Hypothalamus (tissue), 51 donors: ENCODE data around the gene PGM1.

Source experiments
- DNase-seq, 51 donors: peaks; one replicate each; lab custom pipeline; 2025; lab: John Stamatoyannopoulos, UW

Gene PGM1

GRCh38 chr1:63663873-63664272 is 70.7 kb downstream of the PGM1 start:
- DNase-seq, result no peak

GRCh38 chr1:63664742-63665141 is 71.5 kb downstream of the PGM1 start:
- DNase-seq, result no peak

GRCh38 chr1:63665410-63665809 is 72.2 kb downstream of the PGM1 start:
- no peak for DNase-seq

GRCh38 chr1:63665824-63666223 is 72.6 kb downstream of the PGM1 start:
- DNase-seq, result no peak

- DNase-seq, result no peak
Observed at GRCh38 chr1:63668298-63668697, 75.1 kb downstream of the PGM1 start.

- no peak for DNase-seq
Observed at GRCh38 chr1:63669151-63669961, 76.1 kb downstream of the PGM1 start.

- DNase-seq, result no peak
Observed at GRCh38 chr1:63670164-63670563, 77.0 kb downstream of the PGM1 start.

- DNase-seq, result no peak
Observed at GRCh38 chr1:63671514-63671913, 78.3 kb downstream of the PGM1 start.

GRCh38 chr1:63674238-63674864 is 81.1 kb downstream of the PGM1 start:
- DNase-seq, result peak in 37 of 51 donors; percentile 1 to 71 (median 21)

GRCh38 chr1:63674865-63675419 is 81.7 kb downstream of the PGM1 start:
- DNase-seq, result no peak

GRCh38 chr1:63675420-63675931 is 82.3 kb downstream of the PGM1 start:
- DNase-seq, result no peak

- no peak for DNase-seq
Observed at GRCh38 chr1:63677497-63677896, 84.3 kb downstream of the PGM1 start.

- DNase-seq, result no peak
Observed at GRCh38 chr1:63678200-63678599, 85.0 kb downstream of the PGM1 start.

- DNase-seq, result no peak
Observed at GRCh38 chr1:63679076-63679475, 85.9 kb downstream of the PGM1 start.

- DNase-seq, result no peak
Observed at GRCh38 chr1:63679589-63679988, 86.4 kb downstream of the PGM1 start.

- DNase-seq, result no peak
Observed at GRCh38 chr1:63682936-63683335, 89.7 kb downstream of the PGM1 start.

GRCh38 chr1:63683759-63684158 is 90.5 kb downstream of the PGM1 start:
- no peak for DNase-seq

GRCh38 chr1:63686696-63687095 is 93.5 kb downstream of the PGM1 start:
- DNase-seq, result no peak

- no peak for DNase-seq
Observed at GRCh38 chr1:63688302-63688890, 95.2 kb downstream of the PGM1 start.

- DNase-seq, result no peak
Observed at GRCh38 chr1:63690966-63691700, 97.9 kb downstream of the PGM1 start.
